OCI-LY3 (cell line): ENCODE measurements around the gene ZSCAN21.

Experiments
- EZH2phosphoT487 ChIP-seq: fragments of 200-600 bp; shearing (Covaris generic); IDR thresholded peaks from 2 replicates; pipeline ENCODE4 v1.6.1; 2018; ENCODE audit warnings: antibody characterized with exemption, mixed run types, low read depth
- TF ChIP-seq, protein P1 (sequence below): fragments of 200-600, 300-600 bp; sonication (generic); IDR thresholded peaks from 2 replicates; pipeline ENCODE4 v1.5.1; 2014; ENCODE audit warnings: antibody characterized with exemption, low read length, low read depth

GRCh38 chr7:100091411-100092181 is 42.0 kb downstream of the ZSCAN21 start:
- TF ChIP-seq, protein P1, sequence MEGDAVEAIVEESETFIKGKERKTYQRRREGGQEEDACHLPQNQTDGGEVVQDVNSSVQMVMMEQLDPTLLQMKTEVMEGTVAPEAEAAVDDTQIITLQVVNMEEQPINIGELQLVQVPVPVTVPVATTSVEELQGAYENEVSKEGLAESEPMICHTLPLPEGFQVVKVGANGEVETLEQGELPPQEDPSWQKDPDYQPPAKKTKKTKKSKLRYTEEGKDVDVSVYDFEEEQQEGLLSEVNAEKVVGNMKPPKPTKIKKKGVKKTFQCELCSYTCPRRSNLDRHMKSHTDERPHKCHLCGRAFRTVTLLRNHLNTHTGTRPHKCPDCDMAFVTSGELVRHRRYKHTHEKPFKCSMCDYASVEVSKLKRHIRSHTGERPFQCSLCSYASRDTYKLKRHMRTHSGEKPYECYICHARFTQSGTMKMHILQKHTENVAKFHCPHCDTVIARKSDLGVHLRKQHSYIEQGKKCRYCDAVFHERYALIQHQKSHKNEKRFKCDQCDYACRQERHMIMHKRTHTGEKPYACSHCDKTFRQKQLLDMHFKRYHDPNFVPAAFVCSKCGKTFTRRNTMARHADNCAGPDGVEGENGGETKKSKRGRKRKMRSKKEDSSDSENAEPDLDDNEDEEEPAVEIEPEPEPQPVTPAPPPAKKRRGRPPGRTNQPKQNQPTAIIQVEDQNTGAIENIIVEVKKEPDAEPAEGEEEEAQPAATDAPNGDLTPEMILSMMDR = no peak
- TF ChIP-seq EZH2phosphoT487 = no peak
